ACHN (cell line): ENCODE data around the gene HEXB.

Experiments used
- DNase-seq: peaks from one replicate; pipeline ENCODE4 v3.0.0-alpha.2; 2015
- in situ Hi-C: cut with HindIII; loops from 2 replicates; pipeline ENCODE4 v1.10.0; 2017; ENCODE audit warnings: low sequenced_read_pairs, low pct_ligation_motif_present, low pct_unique_long_range_greater_than_20kb

Gene HEXB

DNA sequence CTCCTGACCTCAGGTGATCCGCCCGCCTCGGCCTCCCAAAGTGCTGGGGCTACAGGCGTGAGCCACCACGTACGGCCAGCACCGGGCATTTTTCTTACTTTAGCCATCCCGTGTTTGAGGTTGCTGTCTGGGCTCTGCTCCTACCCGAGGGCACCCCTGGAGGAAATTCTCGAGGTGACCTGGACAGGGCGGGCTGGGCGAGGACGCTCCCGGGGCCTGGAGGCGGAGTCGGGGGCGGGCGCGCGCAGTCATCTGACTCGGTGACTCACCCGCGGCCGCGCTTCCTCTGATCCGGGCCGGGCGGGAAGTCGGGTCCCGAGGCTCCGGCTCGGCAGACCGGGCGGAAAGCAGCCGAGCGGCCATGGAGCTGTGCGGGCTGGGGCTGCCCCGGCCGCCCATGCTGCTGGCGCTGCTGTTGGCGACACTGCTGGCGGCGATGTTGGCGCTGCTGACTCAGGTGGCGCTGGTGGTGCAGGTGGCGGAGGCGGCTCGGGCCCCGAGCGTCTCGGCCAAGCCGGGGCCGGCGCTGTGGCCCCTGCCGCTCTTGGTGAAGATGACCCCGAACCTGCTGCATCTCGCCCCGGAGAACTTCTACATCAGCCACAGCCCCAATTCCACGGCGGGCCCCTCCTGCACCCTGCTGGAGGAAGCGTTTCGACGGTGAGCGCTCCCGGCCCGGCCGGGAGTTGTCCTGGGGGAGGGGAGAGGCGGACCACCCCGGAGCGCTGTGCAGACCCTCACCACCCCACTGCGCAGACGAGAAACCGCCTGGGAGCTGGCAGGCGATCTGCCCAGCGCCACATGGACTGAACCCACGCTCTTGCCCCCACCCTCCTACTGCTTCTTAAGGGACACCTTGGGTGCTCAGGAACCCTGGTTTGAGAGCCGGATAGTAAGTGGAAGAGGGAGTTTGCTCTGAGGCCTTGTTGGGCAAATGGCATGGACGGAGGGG is at the start of gene HEXB:
Gene HEXB, plus strand, starts transcription at position 334 of the 952 bp plus-strand sequence. Its CDS starts 28 bp downstream, at position 362.
- in situ Hi-C loops, result no loop called here
- peak; percentile 87 for DNase-seq

DNA sequence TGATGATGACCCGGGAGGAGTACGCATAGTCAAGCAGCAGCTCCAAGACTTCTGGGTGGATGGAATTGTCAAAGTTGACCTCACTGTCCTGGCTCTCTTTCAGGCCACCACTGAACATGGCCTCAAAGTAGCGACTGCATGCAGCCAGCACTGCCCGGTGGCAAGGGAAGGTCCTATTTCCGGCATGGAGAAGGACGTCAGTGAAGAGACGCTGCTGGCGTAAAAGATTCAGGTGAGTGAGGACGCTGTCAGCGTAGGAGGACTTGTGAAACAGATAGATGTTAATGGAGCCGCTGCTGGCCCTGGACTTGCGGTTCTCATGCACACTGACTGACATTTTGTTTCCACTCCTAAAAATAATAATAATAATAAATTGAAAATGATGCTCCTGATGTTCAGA is 48.9 kb upstream of the HEXB start:
- DNase-seq, result no peak
- in situ Hi-C loops, result no loop called here

DNA sequence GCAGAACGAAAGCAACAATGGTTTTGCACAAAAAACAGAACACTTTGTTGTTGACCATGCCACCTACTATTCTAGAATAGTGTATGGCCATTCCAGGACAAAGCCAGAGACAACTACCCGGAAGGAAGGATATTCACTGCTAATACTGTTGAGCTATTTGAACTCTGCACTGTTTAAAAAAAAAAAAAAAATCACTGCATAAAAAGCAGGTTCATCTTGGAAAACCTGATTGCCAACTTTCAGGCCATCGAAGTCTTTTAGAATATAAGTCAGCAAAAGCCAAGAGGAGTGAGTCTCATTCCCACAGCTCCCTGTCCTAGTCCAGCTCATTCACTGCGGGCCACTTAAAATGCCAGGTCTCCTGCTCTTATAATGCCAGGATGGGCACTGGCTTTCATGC is 48.5 kb upstream of the HEXB start:
- no peak for DNase-seq
- in situ Hi-C loops, result no loop called here

DNA sequence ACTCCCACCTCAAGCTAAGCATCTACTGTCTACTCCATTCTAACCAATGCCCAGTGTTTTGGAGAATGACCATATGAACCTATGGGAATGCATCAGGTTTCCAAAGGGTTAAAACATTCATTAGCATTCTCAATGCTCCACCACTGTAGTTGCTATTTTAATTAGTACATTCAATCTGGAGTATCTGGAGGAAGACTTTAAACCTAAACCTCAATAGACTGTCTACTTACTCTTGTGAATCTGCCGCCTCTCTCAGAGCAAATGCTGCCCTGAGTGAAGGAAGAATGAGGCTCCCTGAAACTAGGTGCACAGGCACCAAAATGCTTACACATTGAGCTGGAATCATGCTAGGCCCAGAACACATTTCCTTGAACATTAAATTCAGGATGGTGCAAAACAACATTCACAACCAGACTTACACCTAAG is 46.5 kb upstream of the HEXB start:
- no peak for DNase-seq
- in situ Hi-C loops, result no loop called here

DNA sequence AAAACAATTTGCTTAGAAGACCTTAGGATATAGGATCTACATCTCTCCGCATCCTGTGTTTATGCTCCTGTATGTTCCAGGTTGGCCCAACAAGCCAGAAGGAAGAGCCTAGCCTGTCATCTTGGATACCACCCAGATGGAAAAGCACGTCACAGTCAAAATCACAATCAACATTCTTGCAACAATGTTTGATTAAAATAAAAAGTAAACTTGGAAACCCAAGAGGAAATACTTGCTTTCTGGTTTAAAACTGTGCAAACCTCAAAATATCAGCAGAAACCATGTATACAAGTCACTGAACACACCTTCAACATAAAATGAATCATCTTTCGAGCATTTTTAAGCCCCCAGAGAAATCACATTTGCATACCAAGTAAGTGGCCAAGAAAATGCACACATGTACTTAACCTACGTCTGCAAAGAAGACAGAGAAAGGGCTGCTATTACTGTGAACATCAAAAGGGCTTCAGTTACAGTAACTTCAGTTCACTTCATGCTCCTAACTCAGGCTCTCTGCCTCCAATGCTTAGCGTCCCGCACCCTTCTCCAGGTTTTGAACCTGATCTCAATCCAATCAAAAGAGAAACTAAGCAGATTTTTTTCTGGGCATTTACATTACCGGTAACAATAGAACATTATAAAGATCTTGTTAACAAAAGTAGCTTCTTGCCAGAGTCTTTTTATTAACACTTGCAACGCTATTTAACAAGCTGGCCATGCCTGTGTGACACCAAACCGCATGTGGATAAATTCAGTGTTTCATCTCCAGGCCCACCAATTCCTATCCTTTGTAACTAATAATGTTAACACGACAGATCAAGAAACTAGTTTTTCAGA is 45.8 kb upstream of the HEXB start:
- in situ Hi-C loops, result no loop called here
- DNase-seq, result peak; percentile 40

DNA sequence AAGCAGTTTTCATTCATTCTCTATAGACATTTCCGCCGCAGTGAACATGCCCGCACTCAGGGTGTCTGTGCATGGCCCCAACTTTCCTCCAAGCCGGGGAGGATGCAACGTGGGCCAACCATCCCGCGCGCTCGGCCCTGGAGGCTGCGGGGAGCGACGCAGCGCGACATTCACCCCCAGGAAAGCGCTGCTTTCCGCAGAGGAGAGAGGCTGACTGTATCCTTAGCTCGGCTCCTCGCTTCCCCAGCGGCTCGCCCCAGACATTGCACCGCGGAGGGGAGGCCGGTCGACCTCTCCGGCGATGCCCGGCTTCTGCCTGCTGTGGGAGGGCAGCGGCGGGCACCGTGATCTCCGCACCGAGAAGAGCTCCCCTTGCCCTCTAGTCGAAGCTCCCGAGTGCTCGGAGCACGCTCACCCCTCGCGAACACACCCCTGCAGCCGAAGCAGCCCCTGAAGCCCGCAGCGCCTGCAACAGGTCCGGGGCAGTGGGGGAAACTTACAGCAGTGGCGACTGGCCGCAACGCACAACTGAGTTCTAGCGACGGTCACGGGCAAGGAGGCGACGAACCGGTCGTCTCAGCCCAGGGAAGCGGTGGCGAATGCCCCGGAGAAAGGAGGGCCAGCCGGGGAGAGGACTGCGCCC is 45.1 kb upstream of the HEXB start:
- peak; percentile 43 for DNase-seq
- in situ Hi-C loops, result no loop called here

DNA sequence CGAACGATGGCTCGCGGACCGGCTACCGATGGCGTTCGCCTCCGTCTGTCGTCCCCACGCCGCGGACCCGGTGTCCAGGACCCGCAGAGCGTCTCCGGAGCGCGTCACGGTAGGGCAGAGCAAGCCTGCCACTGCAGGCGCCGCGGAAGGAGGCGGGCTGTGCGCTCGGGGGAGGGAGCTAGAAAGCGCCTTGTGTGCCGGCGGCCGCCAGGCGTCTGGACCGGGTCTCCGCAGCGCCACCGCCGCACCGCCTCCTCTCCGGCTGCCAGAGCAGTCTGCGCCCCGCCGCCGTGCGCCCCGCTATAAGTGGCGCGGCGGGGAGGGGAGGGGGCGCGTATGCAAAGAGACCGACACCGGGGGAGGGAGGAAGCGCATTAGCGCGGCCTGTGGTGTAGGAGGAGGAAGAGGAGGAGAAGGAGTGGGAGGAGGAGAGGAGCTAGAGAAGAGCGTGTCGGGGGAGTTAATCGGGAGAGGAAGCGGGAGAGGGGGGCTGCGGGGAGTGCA is 44.5 kb upstream of the HEXB start, which contains the start of gene ENC1:
Gene ENC1, minus strand, starts transcription at position 279 of the 504 bp plus-strand sequence. CDS start 4,243 bp downstream, outside the sequence.
- in situ Hi-C loops, result no loop called here
- DNase-seq, result peak; percentile 90

DNA sequence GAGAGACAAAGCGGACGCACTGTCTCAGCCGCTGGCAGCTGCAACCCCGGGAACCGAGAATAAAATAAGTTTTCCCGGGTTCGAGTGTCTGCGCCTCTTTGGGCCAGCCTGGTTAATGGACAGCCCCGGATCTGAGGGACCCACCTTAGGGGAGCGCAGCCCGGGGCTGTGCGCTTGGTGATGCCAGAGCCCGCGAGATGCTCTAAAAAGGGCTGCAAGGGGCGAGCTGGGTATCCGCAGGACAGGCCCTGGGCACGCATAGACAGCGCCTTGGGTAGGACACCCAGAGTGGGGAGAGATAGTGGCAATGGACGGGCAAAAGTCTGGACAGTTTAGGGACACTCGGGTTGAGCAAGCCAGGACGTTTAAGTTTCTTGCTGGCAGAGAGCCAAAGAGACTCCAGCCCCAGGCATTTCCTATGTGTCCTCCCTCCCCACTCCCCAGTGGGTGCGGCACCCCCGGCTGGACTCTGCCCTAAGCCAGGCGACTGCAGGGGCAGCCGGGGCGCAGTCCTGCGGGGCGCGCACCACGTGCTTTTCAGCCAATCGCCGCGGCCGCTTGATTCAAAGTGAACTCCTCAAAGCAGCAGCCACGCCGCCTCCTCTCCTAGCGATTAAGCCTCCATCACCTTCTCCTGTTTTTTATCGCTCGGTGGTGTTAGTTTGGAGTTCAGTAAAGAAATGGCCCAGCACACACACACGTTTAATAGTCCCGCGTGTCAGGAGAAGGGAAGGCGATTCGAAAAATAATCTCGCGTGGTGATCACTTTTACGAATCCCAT is 43.9 kb upstream of the HEXB start:
- in situ Hi-C loops, result no loop called here
- peak; percentile 81 for DNase-seq

DNA sequence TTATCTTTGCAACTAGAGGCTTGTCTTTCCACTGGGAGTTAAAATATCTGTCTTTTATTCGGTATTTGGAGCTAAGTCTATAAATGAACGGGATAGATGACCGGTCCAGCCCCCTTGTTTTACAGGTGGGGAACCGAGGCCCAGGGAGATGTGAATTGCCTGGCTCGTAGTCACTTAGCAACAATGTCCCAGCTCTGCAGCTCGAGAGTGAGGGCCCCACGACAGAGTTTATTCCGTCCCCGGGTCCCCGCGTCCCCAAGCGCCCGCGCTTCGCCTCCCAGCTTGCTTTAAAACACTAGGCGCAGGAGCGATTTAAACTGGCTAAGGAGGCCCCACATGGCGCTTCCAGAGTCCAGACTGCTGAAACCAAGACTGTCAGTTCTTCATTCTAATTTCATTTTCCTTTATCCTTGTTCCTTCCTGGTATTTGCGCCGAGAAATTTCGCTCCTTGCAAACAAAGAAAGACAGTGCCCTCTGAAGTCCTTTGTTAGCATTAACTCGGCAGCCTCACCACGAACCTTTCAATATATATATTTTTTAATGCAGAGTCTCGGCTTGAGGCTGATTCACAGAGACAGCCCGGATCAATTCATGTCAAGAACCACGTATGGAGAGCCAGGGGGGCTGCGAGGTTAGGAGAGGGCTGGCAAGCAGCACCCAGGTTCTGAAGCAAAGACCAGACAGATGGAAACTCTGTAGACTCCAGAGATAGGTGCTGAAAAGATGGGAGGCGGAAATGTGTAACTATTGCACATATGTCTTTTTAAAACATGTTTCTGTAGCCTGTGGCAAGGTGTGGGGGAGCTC is 43.1 kb upstream of the HEXB start:
- peak; percentile 76 for DNase-seq
- in situ Hi-C loops, result no loop called here

DNA sequence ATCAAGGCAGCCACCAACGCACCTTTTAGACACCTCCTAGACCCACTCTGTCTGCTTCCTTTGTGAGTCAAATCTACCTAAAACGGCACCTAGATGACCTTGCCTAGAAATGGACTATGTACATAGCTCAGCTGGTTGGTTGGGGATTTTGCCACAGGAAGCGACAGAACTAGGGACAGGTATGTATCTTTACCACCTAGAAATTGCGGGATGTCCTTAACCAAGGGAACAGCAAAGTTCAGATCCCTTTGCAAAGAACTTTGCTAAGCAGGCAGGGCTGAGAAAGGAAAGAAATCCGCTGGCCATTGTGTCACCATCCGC is 42.5 kb upstream of the HEXB start:
- in situ Hi-C loops, result no loop called here

DNA sequence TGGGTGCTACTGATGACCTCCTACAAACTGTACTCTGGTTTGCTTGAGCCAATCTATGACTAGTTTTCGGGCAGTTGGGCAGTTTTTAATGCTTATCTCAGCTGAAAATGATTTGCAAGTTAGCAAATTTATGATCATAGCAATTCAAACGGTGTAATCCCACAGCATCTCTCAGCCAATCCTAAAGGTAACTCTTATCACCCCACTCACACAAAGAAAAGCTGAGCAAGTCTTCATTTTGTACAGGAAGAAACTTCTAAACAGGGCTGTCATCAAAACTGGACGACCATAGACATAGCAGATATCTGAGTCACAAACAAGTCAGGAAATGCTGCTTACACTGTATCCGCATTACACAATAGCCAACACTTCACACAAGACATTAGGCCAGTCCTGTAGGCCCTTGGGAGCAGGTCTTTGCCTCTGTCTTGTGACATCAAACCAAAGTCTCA is 41.9 kb upstream of the HEXB start:
- peak; percentile 55 for DNase-seq
- in situ Hi-C loops, result no loop called here

More for the DNA sequence above, 42.5 kb upstream of the HEXB start:
- DNase-seq, result no peak

DNA sequence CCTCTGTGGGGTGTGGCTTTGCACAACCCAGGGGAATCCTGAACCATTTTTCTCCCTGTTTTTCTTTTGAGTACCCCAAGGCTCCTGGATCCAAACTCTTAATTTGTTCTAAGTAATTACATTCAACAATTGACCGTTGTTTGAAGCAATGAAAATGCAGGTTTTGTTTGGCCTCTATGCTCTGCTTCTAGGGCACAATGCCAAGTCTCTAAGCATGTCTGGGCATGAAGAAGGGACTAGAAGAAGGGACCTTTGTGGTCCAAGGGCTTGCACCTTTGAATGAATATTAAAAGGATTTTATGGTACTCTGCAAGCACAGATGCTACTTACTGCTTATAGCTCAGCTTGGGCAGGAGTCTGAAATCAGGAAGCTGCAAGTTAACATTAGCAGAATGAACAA is 37.9 kb upstream of the HEXB start:
- DNase-seq, result no peak
- in situ Hi-C loops, result no loop called here

DNA sequence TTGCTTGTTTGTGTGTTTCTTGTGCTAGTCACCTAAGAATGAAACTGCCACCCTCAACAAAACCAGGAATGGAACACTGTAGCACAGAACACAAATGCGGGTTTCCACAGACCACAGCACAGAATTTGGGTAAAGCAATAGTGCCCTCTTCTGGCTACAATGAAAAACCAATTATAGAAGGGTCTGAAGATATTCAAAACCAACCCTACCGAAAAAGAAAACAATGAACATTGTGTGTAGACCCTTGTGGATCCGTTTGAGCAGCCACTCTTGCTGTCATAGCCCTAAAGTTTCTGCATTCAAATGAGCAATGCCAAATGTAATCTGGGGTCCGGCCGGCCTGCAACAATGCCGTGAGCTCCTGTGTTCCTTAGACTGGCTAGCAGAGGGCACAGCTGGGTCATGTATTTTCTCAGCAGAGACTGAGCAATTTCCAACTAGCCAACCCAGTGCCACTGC is 36.2 kb upstream of the HEXB start:
- in situ Hi-C loops, result no loop called here
- peak; percentile 55 for DNase-seq

DNA sequence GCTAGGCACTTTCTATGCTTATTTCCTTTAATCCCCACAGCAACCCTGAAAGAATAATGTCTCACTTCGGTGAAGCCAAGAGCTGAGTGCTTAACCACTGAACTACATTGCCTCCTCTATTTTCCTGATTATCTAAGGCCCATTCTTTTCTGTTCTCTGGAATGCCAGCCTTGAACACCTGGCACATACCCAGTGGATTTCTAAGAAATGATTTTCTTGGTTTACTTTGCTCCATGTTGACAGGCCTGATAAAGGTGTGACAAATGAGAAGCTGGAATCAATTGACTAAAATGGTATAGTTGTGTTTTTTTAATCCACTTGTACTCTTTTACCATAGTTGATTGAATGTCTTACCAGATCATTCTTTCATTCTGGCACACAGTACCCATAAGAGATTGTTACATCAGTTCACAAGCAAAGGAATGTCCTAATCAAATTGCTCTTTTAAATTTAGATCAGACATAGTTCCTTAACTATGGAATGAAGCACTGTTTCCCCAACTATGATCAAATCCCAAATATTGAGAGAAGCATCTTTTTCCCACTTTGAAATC is 35.5 kb upstream of the HEXB start:
- in situ Hi-C loops, result no loop called here
- no peak for DNase-seq

DNA sequence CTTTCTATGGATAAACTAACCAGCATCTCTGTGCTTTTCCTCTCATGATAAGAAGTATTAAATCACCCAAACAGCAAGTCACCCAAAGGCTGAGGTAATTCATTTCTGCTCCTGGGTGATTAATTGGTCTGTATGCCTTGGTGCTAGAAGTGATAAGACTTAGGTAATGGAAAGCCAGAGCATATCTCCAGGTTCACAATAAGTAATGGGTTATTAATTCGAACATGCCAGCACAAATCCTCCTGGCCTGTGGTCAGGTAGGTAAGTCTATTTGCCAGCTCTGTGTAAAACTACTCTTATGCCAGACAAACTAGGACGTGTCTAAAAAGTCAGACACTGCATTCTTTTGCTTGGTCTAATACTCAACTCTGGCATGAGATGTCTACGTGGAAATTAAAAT is 33.3 kb upstream of the HEXB start:
- no peak for DNase-seq
- in situ Hi-C loops, result loop anchor here (25.0 kb wide), 1 partner anchor 739 kb away; no protein-coding TSS in a partner anchor

DNA sequence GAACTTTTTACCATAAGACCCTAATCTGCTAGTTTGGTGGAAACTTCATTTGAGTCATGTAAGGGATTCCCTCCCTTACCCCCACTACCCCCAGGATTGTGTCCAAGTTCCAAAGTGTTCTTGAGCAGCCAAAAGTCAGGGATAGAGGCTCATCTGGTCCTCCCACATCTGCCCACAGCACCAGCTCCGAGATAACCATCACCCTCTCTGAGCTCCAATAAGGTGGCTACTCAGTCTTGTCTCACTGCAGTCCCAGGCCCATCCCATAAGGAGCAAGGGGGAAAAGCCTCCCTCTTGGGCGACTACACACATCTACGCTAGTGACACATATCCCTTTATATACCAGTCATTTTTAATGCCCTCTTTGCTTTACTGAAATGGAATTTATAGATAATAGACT is 32.5 kb upstream of the HEXB start:
- in situ Hi-C loops, result loop anchor here (25.0 kb wide), 1 partner anchor 740 kb away; no protein-coding TSS in a partner anchor
- no peak for DNase-seq

DNA sequence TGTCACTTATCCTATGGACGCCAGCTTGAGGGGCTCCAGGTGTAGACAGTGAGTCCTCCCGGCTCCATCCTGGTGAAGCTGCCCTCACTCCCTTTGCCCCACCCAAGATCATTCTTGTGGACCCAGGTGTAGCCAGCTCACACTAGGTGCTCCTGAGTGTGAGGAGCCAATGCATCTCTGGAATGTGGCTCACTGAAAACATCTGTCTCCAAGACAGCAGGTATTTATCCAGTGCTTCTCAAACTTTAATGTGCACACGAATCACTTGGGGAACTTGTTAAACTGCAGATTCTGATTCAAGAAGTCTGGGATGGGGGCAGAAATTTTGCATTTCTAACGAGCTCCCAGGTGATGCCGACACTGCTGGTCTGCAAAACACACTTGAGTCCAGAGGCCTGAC is 31.0 kb upstream of the HEXB start:
- no peak for DNase-seq
- in situ Hi-C loops, result loop anchor here (25.0 kb wide), 1 partner anchor 742 kb away; no protein-coding TSS in a partner anchor
